Mesenchymal stem cell (in vitro differentiated cells and primary cell): ENCODE results near the gene MFAP2.
A peak's percentile ranks its signal among the peaks of the same experiment; 100 is the strongest.

Experiments
- DNase-seq: peaks from one replicate; pipeline ENCODE4 v3.0.0-alpha.2; 2013
- H2AFZ ChIP-seq: one replicate; pipeline ENCODE4 v1.6.1; 2013; ENCODE audit warnings: low read depth, mild to moderate bottlenecking, control low read depth, inconsistent platforms, low read length, moderate library complexity
- H2AK5ac ChIP-seq: 2 replicates; pipeline ENCODE4 v1.6.1; 2013; ENCODE audit warnings: low read length, moderate library complexity, mild to moderate bottlenecking, inconsistent platforms; ENCODE audit not compliant: severe bottlenecking
- H2BK120ac ChIP-seq: one replicate; pipeline ENCODE4 v1.6.1; 2013; ENCODE audit warnings: low read depth, mild to moderate bottlenecking, inconsistent platforms, low read length, moderate library complexity
- H2BK12ac ChIP-seq, 2 experiments: one replicate each; pipeline ENCODE4 v1.6.1; 2013; ENCODE audit warnings: inconsistent platforms in 2 of 2, low read length in 2 of 2, mild to moderate bottlenecking in 2 of 2, moderate library complexity in 2 of 2, control low read depth in 1 of 2
- H2BK15ac ChIP-seq: one replicate; pipeline ENCODE4 v1.6.1; 2013; ENCODE audit warnings: mild to moderate bottlenecking, low read depth, inconsistent platforms; ENCODE audit not compliant: poor library complexity, severe bottlenecking
- H2BK5ac ChIP-seq: 2 replicates; pipeline ENCODE4 v1.6.1; 2013; ENCODE audit warnings: low read depth, mild to moderate bottlenecking, low read length, control low read depth, inconsistent platforms; ENCODE audit not compliant: poor library complexity, severe bottlenecking
- H3K14ac ChIP-seq, 2 experiments: one replicate each; pipeline ENCODE4 v1.6.1; 2013; ENCODE audit warnings: inconsistent platforms in 2 of 2, low read length in 2 of 2, control low read depth in 1 of 2, mild to moderate bottlenecking in 1 of 2, moderate library complexity in 1 of 2
- H3K18ac ChIP-seq, 2 experiments: one replicate each; pipeline ENCODE4 v1.6.1; 2013; ENCODE audit warnings: inconsistent platforms in 2 of 2, low read length in 2 of 2, control low read depth in 1 of 2, low read depth in 1 of 2, mild to moderate bottlenecking in 1 of 2
- H3K23ac ChIP-seq, 2 experiments: one replicate each; pipeline ENCODE4 v1.6.1; 2013; ENCODE audit warnings: inconsistent platforms in 2 of 2, low read length in 2 of 2, mild to moderate bottlenecking in 2 of 2, moderate library complexity in 2 of 2, control low read depth in 1 of 2
- H3K27ac ChIP-seq: 2 replicates; pipeline ENCODE4 v1.5.1; 2013; ENCODE audit warnings: mild to moderate bottlenecking, moderate library complexity, low read length, control low read depth, inconsistent platforms; ENCODE audit not compliant: poor library complexity, severe bottlenecking
- H3K27me3 ChIP-seq, 2 experiments: 2 replicates each; pipeline versions ENCODE4 v1.6.1 to v1.7.0; 2013; ENCODE audit warnings: low read length in 2 of 2, mild to moderate bottlenecking in 2 of 2, moderate library complexity in 2 of 2, control low read depth in 1 of 2, inconsistent platforms in 1 of 2; ENCODE audit not compliant: control insufficient read depth in 1 of 2, insufficient read depth in 1 of 2
- H3K36me3 ChIP-seq, 2 experiments: 2 replicates each; pipeline versions ENCODE4 v1.6.1 to v1.7.0; 2013; ENCODE audit warnings: low read length in 2 of 2, control low read depth in 1 of 2, inconsistent platforms in 1 of 2, low read depth in 1 of 2, mild to moderate bottlenecking in 1 of 2; ENCODE audit not compliant: insufficient read depth in 2 of 2, control insufficient read depth in 1 of 2
- H3K4ac ChIP-seq, 2 experiments: one replicate each; pipeline ENCODE4 v1.6.1; 2013; ENCODE audit warnings: inconsistent platforms in 2 of 2, low read length in 2 of 2, mild to moderate bottlenecking in 2 of 2, moderate library complexity in 2 of 2, control low read depth in 1 of 2, low read depth in 1 of 2
- H3K4me1 ChIP-seq: 2 replicates; pipeline ENCODE4 v1.6.1; 2013; ENCODE audit warnings: low read depth, low read length, control low read depth; ENCODE audit not compliant: control insufficient read depth, insufficient read depth
- H3K4me2 ChIP-seq: 2 replicates; pipeline ENCODE4 v1.6.1; 2013; ENCODE audit warnings: low read length, mild to moderate bottlenecking, inconsistent platforms; ENCODE audit not compliant: poor library complexity, severe bottlenecking
- H3K4me3 ChIP-seq, 2 experiments: 2 replicates each; pipeline versions ENCODE4 v1.5.1 to v1.7.0; 2013; ENCODE audit warnings: low read length in 2 of 2, mild to moderate bottlenecking in 2 of 2, control low read depth in 1 of 2, low read depth in 1 of 2; ENCODE audit not compliant: insufficient read depth in 1 of 2
- H3K79me1 ChIP-seq: replicated peaks from 2 replicates; pipeline ENCODE4 v1.6.1; 2013; ENCODE audit warnings: mild to moderate bottlenecking, control low read depth, low read length, inconsistent platforms; ENCODE audit not compliant: poor library complexity, severe bottlenecking
- H3K9ac ChIP-seq: 2 replicates; pipeline ENCODE4 v1.7.0; 2013; ENCODE audit warnings: mild to moderate bottlenecking, low read length, moderate library complexity
- H3K9me3 ChIP-seq: 2 replicates; pipeline ENCODE4 v1.7.0; 2013; ENCODE audit warnings: mild to moderate bottlenecking, low read length; ENCODE audit not compliant: control insufficient read depth
- H4K8ac ChIP-seq: one replicate; pipeline ENCODE4 v1.6.1; 2013; ENCODE audit warnings: inconsistent platforms, mild to moderate bottlenecking, low read length, moderate library complexity
- H4K91ac ChIP-seq: one replicate; pipeline ENCODE4 v1.6.1; 2013; ENCODE audit warnings: mild to moderate bottlenecking, low read length, inconsistent platforms
- WGBS: methylation state at CpG from one replicate; pipeline ENCODE4 v1.1.7; 2013; ENCODE audit warnings: mixed read lengths; 5-methylcytosine and 5-hydroxymethylcytosine counted together

The MFAP2 gene

DNA sequence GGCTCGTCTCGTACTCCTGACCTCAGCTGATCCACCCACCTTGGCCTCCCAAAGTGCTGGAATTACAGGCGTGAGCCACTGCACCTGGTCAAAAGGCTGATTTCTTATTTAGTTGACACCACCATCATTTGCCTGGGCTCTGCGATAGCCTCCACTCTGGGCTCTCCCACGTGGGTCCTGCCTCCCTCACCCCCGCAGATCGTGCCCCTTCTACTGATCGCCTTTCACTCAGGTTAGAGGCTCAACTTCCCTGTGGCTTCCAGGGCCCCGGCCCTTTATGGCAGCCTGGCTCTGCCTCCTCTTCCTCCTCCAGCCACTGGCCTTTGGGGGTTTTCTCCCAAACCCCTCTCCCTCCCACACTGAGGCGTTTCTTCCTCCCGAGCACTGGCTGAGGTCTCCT, 2.5 kb upstream of the MFAP2 start:
- Histone ChIP-seq H3K36me3 (peaks cover 13 to 46% of the 10 kb centered on the region in 2 experiments), H2AK5ac (no peak overlapping the region), H3K4me1 (peaks cover 32% of the 10 kb centered on the region), H2BK12ac (no peak overlapping the region), H4K8ac (no peak overlapping the region), H3K23ac (no peak overlapping the region), H3K27me3 (no peaks in the 10 kb centered on the region), H3K4me2 (no peak overlapping the region), H2BK15ac (no peak overlapping the region), H2BK120ac (no peak overlapping the region), H4K91ac (no peak overlapping the region), H3K4ac (no peak overlapping the region), H3K14ac (no peak overlapping the region), H3K79me1 (peaks cover 2% of the 10 kb centered on the region), H3K9me3 (no peaks in the 10 kb centered on the region), H3K9ac (peak overlapping the region; percentile 48), H3K27ac (no peak overlapping the region), H3K18ac (no peak overlapping the region), H2AFZ (no peak overlapping the region), H2BK5ac (no peak overlapping the region), H3K4me3 (no peak overlapping the region)
- DNase-seq = no peak
- WGBS = 87% methylated on average over 11 of the region's 11 CpGs

DNA sequence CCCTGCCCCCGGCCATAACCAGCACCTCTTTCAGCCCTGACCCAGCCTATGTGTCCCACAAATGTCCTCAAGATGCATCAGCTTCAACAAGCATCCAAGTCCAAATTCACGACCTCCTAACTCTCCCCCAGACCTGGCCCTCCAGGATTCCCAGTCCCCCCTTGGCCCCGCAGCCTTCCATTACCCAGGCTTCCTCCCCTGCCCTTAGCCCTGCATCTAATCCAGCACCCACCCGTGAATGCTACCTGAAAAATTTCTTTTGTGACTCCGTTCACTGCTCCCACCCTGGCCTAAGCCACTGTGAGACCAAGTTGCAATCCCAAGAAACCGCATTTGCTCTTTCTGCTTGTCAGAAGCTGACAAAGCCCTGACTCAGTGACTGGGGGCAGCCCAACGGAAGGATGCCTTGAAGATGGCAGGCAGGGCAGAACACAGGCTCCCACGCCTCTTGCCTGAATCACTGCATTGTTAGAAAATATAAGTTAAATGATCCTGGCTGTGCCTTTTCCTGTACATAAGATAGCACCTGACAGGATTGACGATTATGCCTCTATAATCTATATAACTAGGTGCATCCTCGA, 939 bp upstream of the MFAP2 start:
- peaks cover 21 to 46% of the 10 kb centered on the region in 2 experiments for H3K36me3 ChIP-seq
- peak overlapping the region; percentile 41 for H4K8ac ChIP-seq
- peak overlapping the region; percentile 86 for H2AK5ac ChIP-seq
- H4K91ac ChIP-seq = peak overlapping the region; percentile 37
- 60% methylated on average over 10 of the region's 10 CpGs for WGBS
- no peaks in the 10 kb centered on the region for H3K9me3 ChIP-seq
- H3K27ac ChIP-seq = peak overlapping the region; percentile 57
- no peak overlapping the region for H2BK15ac ChIP-seq
- H2BK120ac ChIP-seq = no peak overlapping the region
- H3K4me2 ChIP-seq = no peak overlapping the region
- peak overlapping the region; percentile 18 for H2AFZ ChIP-seq
- peak; percentile 82 for DNase-seq
- H2BK5ac ChIP-seq = peak overlapping the region; percentile 32
- H3K23ac ChIP-seq = peak overlapping the region in 1 of 2 experiments; percentile 14
- peak overlapping the region in 1 of 2 experiments; percentile 56 for H3K4ac ChIP-seq
- H3K18ac ChIP-seq = peak overlapping the region in 1 of 2 experiments; percentile 86
- H3K4me3 ChIP-seq = peak overlapping the region in 1 of 2 experiments; percentile 98
- H3K14ac ChIP-seq = peak overlapping the region in 1 of 2 experiments; percentile 18
- peaks cover 45% of the 10 kb centered on the region for H3K4me1 ChIP-seq
- H3K27me3 ChIP-seq = no peaks in the 10 kb centered on the region
- peaks cover 7% of the 10 kb centered on the region for H3K79me1 ChIP-seq
- H3K9ac ChIP-seq = peak overlapping the region; percentile 94
- peak overlapping the region in 1 of 2 experiments; percentile 80 for H2BK12ac ChIP-seq

- Histone ChIP-seq H3K27me3 (no peaks in the 10 kb centered on the region), H2AFZ (no peak overlapping the region), H3K36me3 (peaks cover 36 to 50% of the 10 kb centered on the region in 2 experiments), H2AK5ac (peak overlapping the region; percentile 43), H2BK120ac (peak overlapping the region; percentile 95), H3K14ac (peak overlapping the region; percentile 0 to 71), H3K18ac (peak overlapping the region; percentile 53 to 90), H4K91ac (peak overlapping the region; percentile 78), H2BK12ac (peak overlapping the region in 1 of 2 experiments; percentile 32), H3K4ac (peak overlapping the region; percentile 80 to 90), H3K9ac (peak overlapping the region; percentile 94), H3K4me1 (peaks cover 51% of the 10 kb centered on the region), H3K79me1 (peaks cover 13% of the 10 kb centered on the region), H3K23ac (peak overlapping the region in 1 of 2 experiments; percentile 34), H3K27ac (peak overlapping the region; percentile 60), H2BK15ac (no peak overlapping the region), H2BK5ac (peak overlapping the region; percentile 46), H3K4me3 (peak overlapping the region; percentile 79 to 98), H3K9me3 (no peaks in the 10 kb centered on the region), H4K8ac (peak overlapping the region; percentile 21), H3K4me2 (peak overlapping the region; percentile 76)
- peak; percentile 47 for DNase-seq
- WGBS = 5% methylated on average over 28 of the region's 44 CpGs
Measured at GRCh38 chr1:16979475-16980327, 719 bp downstream of the MFAP2 start.
